GM12801 (cell line): ENCODE results near the gene CCDC192.

ENCODE experiments used
- TF ChIP-seq, protein P1 (sequence below): IDR thresholded peaks from one replicate; pipeline ENCODE4 v1.5.1; 2011; ENCODE audit warnings: control low read depth; ENCODE audit not compliant: insufficient read length; ENCODE audit errors: extremely low read depth

The CCDC192 gene

DNA sequence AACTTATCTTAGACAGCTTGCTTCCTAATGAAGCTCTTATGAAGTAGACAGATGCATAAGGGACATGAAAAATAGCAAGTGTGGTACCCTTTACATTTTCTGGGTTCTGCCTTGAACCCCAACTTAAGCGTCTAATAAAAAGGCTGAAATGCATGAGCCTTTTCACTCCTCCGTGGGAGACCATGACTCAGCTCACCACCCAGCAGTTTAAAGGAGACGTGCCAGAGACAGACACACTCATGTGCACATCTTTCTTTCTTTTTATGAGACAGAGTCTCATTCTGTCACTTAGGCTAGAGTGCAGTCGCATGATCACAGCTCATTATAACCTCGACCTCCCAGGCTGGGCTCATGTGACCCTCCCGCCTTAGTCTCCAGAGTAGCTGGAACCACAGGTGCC is 32.0 kb upstream of the CCDC192 start:
- TF ChIP-seq, protein P1, sequence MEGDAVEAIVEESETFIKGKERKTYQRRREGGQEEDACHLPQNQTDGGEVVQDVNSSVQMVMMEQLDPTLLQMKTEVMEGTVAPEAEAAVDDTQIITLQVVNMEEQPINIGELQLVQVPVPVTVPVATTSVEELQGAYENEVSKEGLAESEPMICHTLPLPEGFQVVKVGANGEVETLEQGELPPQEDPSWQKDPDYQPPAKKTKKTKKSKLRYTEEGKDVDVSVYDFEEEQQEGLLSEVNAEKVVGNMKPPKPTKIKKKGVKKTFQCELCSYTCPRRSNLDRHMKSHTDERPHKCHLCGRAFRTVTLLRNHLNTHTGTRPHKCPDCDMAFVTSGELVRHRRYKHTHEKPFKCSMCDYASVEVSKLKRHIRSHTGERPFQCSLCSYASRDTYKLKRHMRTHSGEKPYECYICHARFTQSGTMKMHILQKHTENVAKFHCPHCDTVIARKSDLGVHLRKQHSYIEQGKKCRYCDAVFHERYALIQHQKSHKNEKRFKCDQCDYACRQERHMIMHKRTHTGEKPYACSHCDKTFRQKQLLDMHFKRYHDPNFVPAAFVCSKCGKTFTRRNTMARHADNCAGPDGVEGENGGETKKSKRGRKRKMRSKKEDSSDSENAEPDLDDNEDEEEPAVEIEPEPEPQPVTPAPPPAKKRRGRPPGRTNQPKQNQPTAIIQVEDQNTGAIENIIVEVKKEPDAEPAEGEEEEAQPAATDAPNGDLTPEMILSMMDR: no peak

DNA sequence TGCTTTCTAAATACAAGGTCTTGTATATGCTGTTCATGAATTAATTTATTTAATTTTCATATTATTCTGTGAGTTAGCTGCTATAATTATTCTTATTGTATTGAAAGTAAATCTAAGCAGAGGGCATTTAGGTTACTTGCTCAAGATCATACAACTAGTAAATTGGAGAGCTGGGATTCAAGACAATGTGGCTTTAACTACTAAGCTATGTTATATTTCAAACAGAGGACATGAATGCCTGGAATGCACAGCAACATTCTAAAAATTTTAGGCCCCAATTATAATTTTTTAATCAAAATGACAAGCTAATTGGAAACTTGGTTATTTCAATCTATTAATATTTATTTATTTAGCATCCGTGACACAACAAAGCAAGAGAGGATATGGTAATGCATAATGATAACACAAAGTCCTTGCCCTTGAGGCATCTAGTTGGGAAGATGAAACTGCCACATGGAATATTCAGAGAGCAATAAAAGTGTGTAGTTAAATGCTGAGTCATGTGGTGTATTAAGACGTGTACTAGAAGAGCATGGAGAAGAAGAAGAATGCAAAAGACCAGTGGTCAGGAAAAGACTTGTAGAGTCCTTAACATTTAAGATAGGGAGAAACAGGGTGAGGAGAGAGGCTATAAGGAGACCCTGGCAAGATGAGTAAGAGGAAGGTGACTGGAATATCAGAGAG is 29.9 kb upstream of the CCDC192 start:
- TF ChIP-seq, protein P1: no peak

DNA sequence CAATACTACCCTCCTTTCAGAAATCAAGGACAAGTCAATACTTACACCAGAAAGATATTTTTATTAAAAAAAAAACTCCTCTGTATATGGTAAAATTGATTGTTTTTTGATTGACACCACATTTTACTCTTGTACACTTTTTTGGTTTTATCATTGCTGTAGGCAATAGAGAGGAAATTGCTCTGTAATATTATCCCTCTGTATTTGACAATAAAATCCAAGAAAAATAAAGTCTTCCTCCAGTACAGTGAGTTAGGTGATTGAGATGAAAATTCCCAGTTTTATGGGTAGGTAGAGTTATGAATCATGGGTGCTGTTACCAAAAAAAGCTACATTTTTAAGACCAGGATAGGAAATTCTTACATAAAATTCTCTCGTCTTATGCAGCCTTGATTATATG is 22.6 kb upstream of the CCDC192 start:
- TF ChIP-seq, protein P1: no peak

DNA sequence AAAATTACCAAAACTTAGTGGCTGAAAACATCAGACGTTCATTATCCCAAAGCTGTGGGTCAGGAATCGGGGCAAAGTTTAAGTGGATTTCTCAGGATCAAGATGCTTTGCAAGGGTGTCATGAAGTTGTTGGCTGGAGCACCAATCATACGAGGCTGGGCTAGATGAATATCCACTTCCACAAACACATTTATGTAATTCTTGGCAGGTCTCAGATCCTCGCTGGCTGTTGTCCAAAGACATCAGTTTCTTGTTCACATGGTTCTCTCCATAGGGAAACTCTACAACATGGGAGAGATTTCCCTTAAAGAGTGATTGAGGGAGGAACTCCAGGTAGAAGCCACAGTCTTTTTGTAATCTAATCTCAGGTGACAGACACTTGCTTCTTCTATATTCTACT is 20.2 kb upstream of the CCDC192 start:
- TF ChIP-seq, protein P1: no peak

DNA sequence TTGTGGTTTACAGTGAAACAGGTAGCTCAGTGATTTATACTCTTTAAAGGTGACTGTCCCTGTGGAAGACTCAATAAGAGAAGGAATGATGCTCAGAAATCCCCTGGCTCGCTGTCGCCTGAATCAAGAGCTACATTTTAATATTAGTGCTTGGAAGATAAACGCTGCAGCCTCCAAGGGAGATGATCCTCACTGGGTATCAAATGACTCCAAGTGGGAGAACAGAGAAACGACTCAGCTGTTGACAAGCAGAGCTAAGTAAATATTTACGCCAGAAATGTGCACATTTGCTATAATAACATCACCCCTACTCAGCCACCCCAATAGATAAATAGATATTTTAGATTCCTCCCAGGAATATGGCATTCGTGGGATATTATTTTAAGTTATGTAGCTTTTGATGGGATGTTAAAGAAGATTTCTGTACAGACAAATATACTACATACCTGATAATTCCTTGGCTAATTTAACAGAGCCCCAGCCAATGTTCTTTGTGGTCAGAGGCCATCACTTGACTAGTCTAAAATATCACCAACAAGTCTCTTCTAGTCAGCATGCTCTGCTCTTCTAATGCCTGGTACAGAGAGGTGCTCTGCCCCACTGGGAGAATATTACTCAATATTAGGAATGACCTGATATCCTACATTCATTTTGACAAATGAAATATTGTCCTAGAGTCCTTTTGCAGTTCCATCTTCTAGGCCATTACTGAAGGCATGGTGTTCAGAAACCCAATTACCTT is 18.3 kb upstream of the CCDC192 start:
- TF ChIP-seq, protein P1: no peak

DNA sequence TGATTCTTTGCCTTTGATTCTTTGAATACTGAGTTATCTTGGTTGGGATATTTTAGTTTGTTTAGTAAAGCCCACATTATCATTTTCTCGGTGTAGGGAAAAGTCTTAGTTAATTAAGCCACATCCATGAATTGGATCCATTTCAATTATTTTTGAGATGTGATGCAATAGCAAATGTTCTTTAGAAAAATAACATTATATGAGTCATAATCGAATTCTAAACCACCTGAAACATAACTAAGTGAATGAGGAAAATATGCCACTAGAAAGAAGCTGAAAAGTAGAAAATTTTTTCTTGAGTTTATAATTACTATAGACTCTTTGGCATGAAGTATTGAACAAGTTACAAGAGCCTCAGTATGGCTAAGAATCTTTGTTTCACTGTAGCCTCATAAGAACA is 17.5 kb upstream of the CCDC192 start:
- TF ChIP-seq, protein P1: no peak

DNA sequence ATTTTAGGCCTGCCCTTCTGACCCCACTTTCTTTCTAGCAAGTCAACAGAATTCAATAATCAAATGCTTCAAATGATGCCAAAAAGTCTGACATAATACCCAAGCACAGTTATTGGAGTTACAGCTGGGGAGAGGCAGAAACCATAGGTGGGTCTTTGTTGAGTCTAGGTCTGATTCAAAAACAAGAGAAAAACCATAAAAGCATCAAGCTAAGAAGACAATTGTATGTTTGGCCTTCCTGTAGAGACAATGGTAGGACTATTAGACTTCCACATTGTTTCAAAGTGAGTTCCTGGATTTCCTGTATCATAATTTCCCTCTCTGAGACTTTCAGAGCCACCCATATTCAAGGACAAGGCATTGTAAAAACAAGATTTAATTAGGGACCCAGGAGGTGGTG is 16.8 kb upstream of the CCDC192 start:
- TF ChIP-seq, protein P1: no peak
